HL-60 (cell line): ENCODE measurements around the gene ALDH1B1.

Source experiments
- DNase-seq, 2 experiments: peaks; one replicate each; pipeline ENCODE4 v3.0.0-alpha.2; 2010 to 2020; ENCODE audit warnings: low read depth in 1 of 2, low spot score in 1 of 2
- H3K27ac ChIP-seq: fragments of 250-450 bp; sonication (Bioruptor Pico); replicated peaks from 2 replicates; pipeline ENCODE4 v1.5.1; 2020; ENCODE audit warnings: mild to moderate bottlenecking, moderate library complexity
- H3K27me3 ChIP-seq: fragments of 250-450 bp; sonication (Bioruptor Pico); 2 replicates; pipeline ENCODE4 v1.5.1; 2021; ENCODE audit warnings: mild to moderate bottlenecking, moderate library complexity; ENCODE audit not compliant: insufficient read depth, poor library complexity, severe bottlenecking
- H3K4me3 ChIP-seq: replicated peaks from 2 replicates; pipeline ENCODE4 v1.5.1; 2011; ENCODE audit warnings: mild to moderate bottlenecking, control low read depth, low read length; ENCODE audit not compliant: insufficient read depth
- GABPA ChIP-seq: IDR thresholded peaks from 2 replicates; pipeline ENCODE4 v1.6.1; 2012; ENCODE audit warnings: low read depth
- POLR2AphosphoS5 ChIP-seq: IDR thresholded peaks from 2 replicates; pipeline ENCODE4 v1.6.1; 2012; ENCODE audit warnings: low read depth
- SPI1 ChIP-seq: IDR thresholded peaks from 2 replicates; pipeline ENCODE4 v1.6.1; 2012; ENCODE audit warnings: low read depth, mild to moderate bottlenecking, borderline replicate concordance
- TF ChIP-seq, protein P1 (sequence below): IDR thresholded peaks from one replicate; pipeline ENCODE4 v1.5.1; 2011; ENCODE audit warnings: low read length, control low read depth, inconsistent platforms; ENCODE audit not compliant: insufficient read depth
- TF ChIP-seq, protein P2 (sequence below): IDR thresholded peaks from 2 replicates; pipeline ENCODE4 v1.6.1; 2012; ENCODE audit warnings: low read depth; ENCODE audit not compliant: insufficient replicate concordance

Gene ALDH1B1

DNA sequence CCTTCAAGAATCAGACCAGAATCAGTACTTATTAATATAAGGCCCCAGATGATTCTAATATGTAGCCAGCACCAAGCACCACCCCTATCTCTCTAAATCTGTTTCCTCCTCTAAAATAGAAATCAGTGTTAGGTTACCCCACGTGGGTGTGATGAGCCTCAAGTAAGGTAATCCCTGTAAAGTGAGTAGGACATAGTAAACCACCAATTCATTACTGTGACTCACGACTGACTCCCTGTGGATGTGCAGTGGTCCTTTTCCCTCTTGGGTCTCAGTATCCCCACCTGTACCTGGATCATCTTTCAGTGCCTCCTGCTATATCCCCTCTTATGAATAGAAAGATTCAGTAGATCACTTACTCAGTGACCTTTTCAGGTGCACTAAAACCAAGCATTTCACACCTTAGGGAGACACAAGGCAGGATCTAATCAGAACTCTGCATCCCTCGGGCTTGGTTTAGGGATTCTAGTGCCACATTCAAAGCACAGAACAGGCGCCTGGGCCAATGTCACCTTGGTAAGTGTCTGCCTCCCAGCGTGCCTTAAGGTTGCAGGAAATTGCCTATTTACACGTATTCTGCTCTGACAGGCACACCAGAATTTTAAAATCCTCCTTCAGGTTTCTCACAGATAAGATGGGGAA lies 12.2 kb upstream of the ALDH1B1 start:
- TF ChIP-seq, protein P1, sequence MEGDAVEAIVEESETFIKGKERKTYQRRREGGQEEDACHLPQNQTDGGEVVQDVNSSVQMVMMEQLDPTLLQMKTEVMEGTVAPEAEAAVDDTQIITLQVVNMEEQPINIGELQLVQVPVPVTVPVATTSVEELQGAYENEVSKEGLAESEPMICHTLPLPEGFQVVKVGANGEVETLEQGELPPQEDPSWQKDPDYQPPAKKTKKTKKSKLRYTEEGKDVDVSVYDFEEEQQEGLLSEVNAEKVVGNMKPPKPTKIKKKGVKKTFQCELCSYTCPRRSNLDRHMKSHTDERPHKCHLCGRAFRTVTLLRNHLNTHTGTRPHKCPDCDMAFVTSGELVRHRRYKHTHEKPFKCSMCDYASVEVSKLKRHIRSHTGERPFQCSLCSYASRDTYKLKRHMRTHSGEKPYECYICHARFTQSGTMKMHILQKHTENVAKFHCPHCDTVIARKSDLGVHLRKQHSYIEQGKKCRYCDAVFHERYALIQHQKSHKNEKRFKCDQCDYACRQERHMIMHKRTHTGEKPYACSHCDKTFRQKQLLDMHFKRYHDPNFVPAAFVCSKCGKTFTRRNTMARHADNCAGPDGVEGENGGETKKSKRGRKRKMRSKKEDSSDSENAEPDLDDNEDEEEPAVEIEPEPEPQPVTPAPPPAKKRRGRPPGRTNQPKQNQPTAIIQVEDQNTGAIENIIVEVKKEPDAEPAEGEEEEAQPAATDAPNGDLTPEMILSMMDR, result no peak
- TF ChIP-seq, protein P2, sequence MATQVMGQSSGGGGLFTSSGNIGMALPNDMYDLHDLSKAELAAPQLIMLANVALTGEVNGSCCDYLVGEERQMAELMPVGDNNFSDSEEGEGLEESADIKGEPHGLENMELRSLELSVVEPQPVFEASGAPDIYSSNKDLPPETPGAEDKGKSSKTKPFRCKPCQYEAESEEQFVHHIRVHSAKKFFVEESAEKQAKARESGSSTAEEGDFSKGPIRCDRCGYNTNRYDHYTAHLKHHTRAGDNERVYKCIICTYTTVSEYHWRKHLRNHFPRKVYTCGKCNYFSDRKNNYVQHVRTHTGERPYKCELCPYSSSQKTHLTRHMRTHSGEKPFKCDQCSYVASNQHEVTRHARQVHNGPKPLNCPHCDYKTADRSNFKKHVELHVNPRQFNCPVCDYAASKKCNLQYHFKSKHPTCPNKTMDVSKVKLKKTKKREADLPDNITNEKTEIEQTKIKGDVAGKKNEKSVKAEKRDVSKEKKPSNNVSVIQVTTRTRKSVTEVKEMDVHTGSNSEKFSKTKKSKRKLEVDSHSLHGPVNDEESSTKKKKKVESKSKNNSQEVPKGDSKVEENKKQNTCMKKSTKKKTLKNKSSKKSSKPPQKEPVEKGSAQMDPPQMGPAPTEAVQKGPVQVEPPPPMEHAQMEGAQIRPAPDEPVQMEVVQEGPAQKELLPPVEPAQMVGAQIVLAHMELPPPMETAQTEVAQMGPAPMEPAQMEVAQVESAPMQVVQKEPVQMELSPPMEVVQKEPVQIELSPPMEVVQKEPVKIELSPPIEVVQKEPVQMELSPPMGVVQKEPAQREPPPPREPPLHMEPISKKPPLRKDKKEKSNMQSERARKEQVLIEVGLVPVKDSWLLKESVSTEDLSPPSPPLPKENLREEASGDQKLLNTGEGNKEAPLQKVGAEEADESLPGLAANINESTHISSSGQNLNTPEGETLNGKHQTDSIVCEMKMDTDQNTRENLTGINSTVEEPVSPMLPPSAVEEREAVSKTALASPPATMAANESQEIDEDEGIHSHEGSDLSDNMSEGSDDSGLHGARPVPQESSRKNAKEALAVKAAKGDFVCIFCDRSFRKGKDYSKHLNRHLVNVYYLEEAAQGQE, result no peak
- TF ChIP-seq GABPA (no peak), POLR2AphosphoS5 (no peak), SPI1 (no peak)
- Histone ChIP-seq H3K4me3 (no peak overlapping the region), H3K27ac (no peak overlapping the region), H3K27me3 (peaks cover 2% of the 10 kb centered on the region)
- DNase-seq, result no peak

DNA sequence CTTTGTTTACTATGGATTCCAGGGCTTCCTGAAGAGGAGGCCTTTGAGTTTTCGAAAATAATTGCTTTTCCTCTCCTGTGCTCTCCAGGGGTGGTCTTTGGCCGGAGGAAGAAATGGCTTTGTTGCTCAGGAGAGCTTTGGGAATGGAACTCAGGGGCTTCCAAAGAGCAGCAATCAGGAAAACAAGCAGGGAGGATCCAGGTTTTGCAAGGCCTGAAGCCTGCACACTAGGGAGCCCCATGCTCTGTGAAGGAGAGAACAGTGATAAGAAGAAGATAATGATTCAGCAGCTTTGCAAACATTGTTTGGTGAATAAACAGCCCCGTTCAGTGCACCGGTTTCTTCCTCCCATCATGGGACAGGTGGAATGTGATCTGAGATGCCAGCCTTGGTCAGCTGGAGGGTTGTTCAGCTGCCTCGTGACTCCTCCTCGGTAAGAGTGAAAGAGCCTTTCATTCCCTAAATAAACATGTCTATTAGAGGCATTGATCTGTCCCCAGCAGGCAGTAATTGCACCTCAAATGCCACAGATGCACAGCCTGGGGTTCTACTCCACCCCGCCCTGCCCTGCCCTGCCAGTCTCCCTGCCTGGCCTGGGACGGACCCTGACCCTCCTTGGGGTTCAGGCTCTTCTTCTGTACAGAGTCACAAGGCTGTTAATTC lies 11.5 kb upstream of the ALDH1B1 start:
- no peak for DNase-seq
- TF ChIP-seq POLR2AphosphoS5, result no peak
- TF ChIP-seq, protein P2, result no peak
- TF ChIP-seq, protein P1, result no peak
- no peak overlapping the region for H3K27ac ChIP-seq
- no peaks in the 10 kb centered on the region for H3K27me3 ChIP-seq
- H3K4me3 ChIP-seq, result no peak overlapping the region

DNA sequence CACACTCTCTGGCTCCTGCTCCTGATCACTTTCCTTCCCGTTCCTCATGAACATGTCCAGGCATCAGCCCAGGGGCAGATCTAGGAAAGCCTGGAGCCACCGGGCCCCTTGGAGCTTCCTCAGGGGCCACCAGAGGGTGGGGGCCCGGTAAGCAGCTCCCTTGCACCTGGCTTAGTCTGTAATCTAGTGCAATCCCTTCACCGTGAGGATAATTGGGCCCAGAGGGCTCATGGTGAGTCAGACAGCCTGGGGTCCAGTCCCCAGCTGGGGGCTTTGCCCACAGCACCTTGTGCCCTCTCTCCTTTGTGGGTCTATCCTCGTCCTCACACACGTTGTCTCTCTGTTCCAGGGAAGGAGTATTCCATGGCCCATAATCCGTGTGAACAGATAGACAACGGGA lies 10.4 kb upstream of the ALDH1B1 start:
- Histone ChIP-seq H3K27me3 (no peaks in the 10 kb centered on the region), H3K27ac (no peak overlapping the region), H3K4me3 (no peak overlapping the region)
- DNase-seq, result no peak
- TF ChIP-seq, protein P1, result no peak
- no peak for TF ChIP-seq GABPA
- TF ChIP-seq SPI1, result no peak
